ENCODE measurements around the gene USP9X. TPM values are rescaled to one million over a fixed set of nuclear protein-coding genes. Genes with fewer than 3 reads are reported as not detected.

Gene USP9X
- total and polyA plus RNA-seq, 8 donors = 55.6 to 86.0 (median 62.7) TPM

- H3K27me3 ChIP-seq = no peaks in the 10 kb centered on the region
- no peak overlapping the region for H3K4me3 ChIP-seq
- no peak overlapping the region for H3K27ac ChIP-seq
- TF ChIP-seq CTCF (IDR thresholded peaks at IDR 0.05) = no peak
- no peak for DNase-seq
- H3K9me3 ChIP-seq = no peaks in the 10 kb centered on the region
- H3K36me3 ChIP-seq = no peaks in the 10 kb centered on the region
- intact Hi-C loops (cut with DNase I) = no loop called here
- peaks cover 0 to 68% of the 10 kb centered on the region in 2 donors for H3K4me1 ChIP-seq
- ATAC-seq = no peak
Observed at GRCh38 chrX:41092776-41093175, 7.5 kb downstream of the USP9X start.

- H3K36me3 ChIP-seq = no peaks in the 10 kb centered on the region
- no peak for ATAC-seq
- intact Hi-C loops (cut with DNase I) = no loop called here
- no peak overlapping the region for H3K27ac ChIP-seq
- TF ChIP-seq CTCF (IDR thresholded peaks at IDR 0.05) = no peak
- H3K4me1 ChIP-seq = peaks cover 0 to 49% of the 10 kb centered on the region in 2 donors
- H3K4me3 ChIP-seq = no peak overlapping the region
- no peak for DNase-seq
- no peaks in the 10 kb centered on the region for H3K9me3 ChIP-seq
- no peaks in the 10 kb centered on the region for H3K27me3 ChIP-seq
Observed at GRCh38 chrX:41095174-41095573, 9.9 kb downstream of the USP9X start.

- Histone ChIP-seq H3K4me1 (peaks cover 2 to 42% of the 10 kb centered on the region in 2 donors), H3K4me3 (no peak overlapping the region), H3K36me3 (no peaks in the 10 kb centered on the region), H3K9me3 (no peaks in the 10 kb centered on the region), H3K27me3 (no peaks in the 10 kb centered on the region), H3K27ac (no peak overlapping the region)
- no peak for DNase-seq
- ATAC-seq = no peak
- intact Hi-C loops (cut with DNase I) = no loop called here
- no peak for TF ChIP-seq CTCF (IDR thresholded peaks at IDR 0.05)
Observed at GRCh38 chrX:41095908-41096307, 10.7 kb downstream of the USP9X start.

GRCh38 chrX:41096339-41096955 is 11.2 kb downstream of the USP9X start:
- H3K4me1 ChIP-seq = peaks cover 3 to 36% of the 10 kb centered on the region in 2 donors
- H3K9me3 ChIP-seq = no peaks in the 10 kb centered on the region
- no peak for ATAC-seq

GRCh38 chrX:41097326-41097725 is 12.1 kb downstream of the USP9X start:
- peaks cover 3 to 30% of the 10 kb centered on the region in 2 donors for H3K4me1 ChIP-seq
- intact Hi-C loops (cut with DNase I) = no loop called here
- no peak for TF ChIP-seq CTCF (IDR thresholded peaks at IDR 0.05)

More at GRCh38 chrX:41096339-41096955, 11.2 kb downstream of the USP9X start:
- no peak overlapping the region for H3K4me3 ChIP-seq
- TF ChIP-seq CTCF (IDR thresholded peaks at IDR 0.05) = no peak
- H3K27ac ChIP-seq = no peak overlapping the region
- H3K27me3 ChIP-seq = no peaks in the 10 kb centered on the region
- DNase-seq = no peak
- no peaks in the 10 kb centered on the region for H3K36me3 ChIP-seq
- intact Hi-C loops (cut with DNase I) = no loop called here

More at GRCh38 chrX:41097326-41097725, 12.1 kb downstream of the USP9X start:
- H3K9me3 ChIP-seq = no peaks in the 10 kb centered on the region
- no peaks in the 10 kb centered on the region for H3K36me3 ChIP-seq
- no peak for ATAC-seq
- no peak overlapping the region for H3K4me3 ChIP-seq
- H3K27me3 ChIP-seq = no peaks in the 10 kb centered on the region
- no peak for DNase-seq
- H3K27ac ChIP-seq = no peak overlapping the region
